VCaP (cell line): Measurements from ENCODE around the gene XYLT1.
A peak's percentile ranks its signal among the peaks of the same experiment; 100 is the strongest.

Source experiments
- H3K27ac ChIP-seq: fragments of 450-650 bp; 2 replicates; pipeline ENCODE4 v1.5.1; 2017
- CTCF ChIP-seq: fragments of 450-650 bp; conservative IDR thresholded peaks from 2 replicates; pipeline ENCODE4 v1.5.1; 2017; ENCODE audit warnings: mild to moderate bottlenecking, moderate library complexity

XYLT1 gene

GRCh38 chr16:17171250-17172143 is 299.3 kb downstream of the XYLT1 start:
- TF ChIP-seq CTCF: no peak
- peak overlapping the region; percentile 38; the same call in 1 of the 2 replicates for H3K27ac ChIP-seq

- H3K27ac ChIP-seq: no peak overlapping the region
- TF ChIP-seq CTCF: no peak
Measured at GRCh38 chr16:17170435-17170834, 300.3 kb downstream of the XYLT1 start.

- TF ChIP-seq CTCF: no peak
- H3K27ac ChIP-seq: no peak overlapping the region
Measured at GRCh38 chr16:17168181-17168580, 302.6 kb downstream of the XYLT1 start.

- no peak for TF ChIP-seq CTCF
- H3K27ac ChIP-seq: no peak overlapping the region
Measured at GRCh38 chr16:17166095-17166494, 304.7 kb downstream of the XYLT1 start.

- no peak overlapping the region for H3K27ac ChIP-seq
- TF ChIP-seq CTCF: no peak
Measured at GRCh38 chr16:17162560-17162959, 308.2 kb downstream of the XYLT1 start.

GRCh38 chr16:17160920-17161431 is 309.8 kb downstream of the XYLT1 start:
- no peak overlapping the region for H3K27ac ChIP-seq
- no peak for TF ChIP-seq CTCF

- no peak for TF ChIP-seq CTCF
Measured at GRCh38 chr16:17160285-17160853, 310.4 kb downstream of the XYLT1 start.

More at GRCh38 chr16:17160285-17160853, 310.4 kb downstream of the XYLT1 start:
- no peak overlapping the region for H3K27ac ChIP-seq
